Measurements from ENCODE around the gene FPR2.
"Not testable (repeated sequence)": the region's sequence is repeated elsewhere in the genome, so short reads cannot be mapped to it uniquely, and the experiment has no call there.

FPR2 gene

DNA sequence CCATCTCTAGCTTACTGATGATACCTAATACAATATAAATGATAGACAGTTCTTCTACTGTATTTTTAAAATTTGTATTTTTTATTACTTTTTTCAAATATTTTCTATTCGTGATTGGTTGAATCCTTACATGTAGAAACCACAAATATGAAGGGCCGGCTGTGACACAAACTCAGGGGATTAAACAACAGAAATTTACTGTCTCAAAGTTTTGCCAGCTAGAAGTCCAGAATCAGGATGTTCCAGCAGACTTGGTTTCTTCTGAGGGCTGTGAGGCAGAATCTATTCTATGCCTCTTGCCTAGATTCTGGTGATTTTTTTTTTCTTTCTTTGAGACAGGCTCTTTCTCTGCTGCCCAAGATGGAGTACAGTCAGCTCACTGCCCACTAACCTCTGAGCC, 23.1 kb upstream of the FPR2 start:
- intact Hi-C loops (cut with DNase I), result no loop called here
- DNase-seq, result no peak

DNA sequence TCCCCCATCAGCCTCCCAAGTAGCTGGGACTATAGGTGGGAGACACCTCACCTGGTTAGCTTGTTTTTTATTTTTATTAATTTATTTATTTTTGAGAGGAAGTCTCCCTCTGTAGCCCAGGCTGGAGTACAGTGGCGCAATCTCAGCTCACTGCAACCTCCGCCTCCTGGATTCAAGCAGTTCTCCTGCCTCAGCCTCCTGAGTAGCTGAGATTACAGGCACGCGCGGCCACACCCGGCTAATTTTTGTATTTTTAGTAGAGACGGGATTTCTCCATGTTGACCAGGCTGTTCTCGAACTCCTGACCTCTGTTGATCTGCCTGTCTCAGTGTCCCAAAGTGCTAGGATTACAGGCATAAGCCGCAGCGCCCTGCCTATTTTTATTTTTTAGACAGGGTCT, 22.5 kb upstream of the FPR2 start:
- DNase-seq; intact Hi-C loops (cut with DNase I): not testable (repeated sequence)

DNA sequence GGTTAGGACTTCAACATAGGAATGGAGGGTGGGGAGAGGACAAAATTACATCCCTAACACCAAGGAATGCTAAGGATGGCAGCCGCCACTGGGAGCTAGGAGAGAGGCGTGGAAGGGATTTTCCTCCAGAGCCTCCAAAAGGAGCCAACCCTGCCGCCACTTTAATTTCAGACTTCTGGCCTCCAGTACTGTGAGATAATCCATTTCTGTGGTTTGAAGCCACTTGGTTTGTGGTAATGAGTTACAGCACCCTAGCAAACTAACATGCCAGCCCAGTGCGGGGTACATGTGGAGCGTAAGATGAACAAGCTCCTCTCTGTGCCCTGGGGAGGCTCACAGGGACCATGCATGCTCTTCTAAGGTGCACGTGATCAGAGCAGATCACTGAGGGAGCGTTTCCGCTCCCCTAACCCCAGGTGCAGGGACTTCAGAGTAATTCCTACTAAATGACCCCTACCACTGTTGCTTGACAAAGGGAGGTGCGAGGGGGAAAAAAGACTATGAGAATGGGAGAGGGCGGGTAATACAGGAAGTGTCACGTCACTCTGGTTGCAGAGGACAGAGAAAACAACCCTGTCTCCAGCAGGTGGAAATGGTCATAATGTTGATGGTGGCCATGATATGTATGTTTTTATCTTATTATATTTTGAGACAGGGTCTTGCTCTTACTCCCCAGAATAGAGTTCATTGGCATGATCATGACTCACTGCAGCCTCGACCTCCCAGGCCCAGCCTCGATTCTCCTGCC, 21.3 kb upstream of the FPR2 start:
- intact Hi-C loops (cut with DNase I), result no loop called here
- no peak for DNase-seq

DNA sequence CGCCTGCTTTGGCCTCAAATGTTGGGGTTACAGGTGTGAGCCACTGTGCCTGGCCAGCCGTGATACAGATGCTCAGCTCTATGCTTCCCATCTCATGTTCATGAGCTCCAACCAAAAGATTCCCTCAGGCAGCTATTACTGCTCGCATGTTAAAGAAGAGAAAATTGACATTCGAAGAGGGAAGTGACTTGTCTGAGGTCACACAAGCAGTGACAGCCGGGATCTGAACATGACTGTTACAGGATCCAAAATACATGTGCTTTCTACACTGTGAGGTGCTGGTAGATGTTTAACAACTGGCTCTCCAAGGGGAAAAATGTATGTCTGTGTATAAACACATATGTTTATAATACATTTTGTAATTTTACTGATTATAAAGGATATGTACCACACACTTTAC, 20.6 kb upstream of the FPR2 start:
- DNase-seq, result no peak
- intact Hi-C loops (cut with DNase I), result no loop called here

DNA sequence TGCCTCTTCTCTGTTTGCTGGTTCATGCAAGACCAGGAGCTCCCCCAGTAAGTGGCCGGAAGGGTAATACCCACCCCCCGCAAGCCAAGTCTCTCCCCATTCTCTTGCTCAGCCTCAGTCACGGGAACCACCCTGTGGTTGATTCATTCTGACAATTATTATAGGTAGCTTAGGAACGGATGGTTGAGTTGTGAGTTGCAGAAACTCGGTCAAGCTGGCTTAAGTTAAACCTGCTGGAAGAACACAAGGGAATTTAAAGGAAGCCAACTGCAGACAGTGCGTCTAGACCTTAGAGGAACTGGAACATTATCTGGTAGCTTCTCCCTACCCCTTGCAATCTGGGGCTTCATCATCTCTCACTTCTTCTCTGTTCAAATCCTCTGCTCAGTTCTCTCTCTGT, 18.2 kb upstream of the FPR2 start:
- intact Hi-C loops (cut with DNase I), result no loop called here
- DNase-seq, result no peak

DNA sequence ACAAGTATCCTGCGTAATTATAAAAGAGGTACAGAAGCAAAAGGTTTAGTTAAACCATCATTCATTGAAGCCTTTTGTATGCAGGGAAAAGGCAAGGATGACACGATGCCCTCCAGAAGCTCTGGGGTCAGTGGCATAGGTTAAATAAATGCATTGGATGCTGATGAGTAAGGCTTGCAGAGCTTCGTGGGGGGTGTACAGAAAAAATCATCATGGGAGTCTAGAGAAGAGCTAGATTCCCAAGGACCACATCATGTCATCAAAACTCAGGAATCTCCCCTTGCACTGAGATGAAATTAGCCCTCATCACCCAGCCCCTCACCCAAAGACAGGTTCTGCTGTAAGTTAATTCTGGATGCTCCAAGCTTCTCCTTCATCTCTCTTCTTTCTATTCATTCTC, 17.6 kb upstream of the FPR2 start:
- no peak for DNase-seq
- intact Hi-C loops (cut with DNase I), result no loop called here

DNA sequence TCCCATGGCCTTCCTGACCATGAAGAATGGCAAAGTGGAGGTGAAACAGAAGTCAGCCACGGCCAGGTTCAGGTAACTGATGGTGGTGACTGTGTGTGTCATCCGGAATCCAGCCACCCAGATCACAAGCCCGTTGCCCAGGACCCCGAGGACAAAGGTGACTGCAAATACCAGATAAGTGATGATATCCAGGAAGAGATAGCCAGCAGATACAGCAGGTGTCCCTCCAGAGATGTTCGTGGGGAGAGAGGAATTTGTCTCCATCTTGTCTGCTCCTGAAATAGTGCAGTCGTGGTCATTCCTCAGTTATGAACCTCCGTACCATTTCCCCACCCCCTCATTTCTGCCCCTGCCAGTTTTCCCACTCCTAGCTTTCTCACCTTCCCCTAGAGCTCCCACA, 14.2 kb upstream of the FPR2 start:
- no peak for DNase-seq
- intact Hi-C loops (cut with DNase I), result no loop called here

DNA sequence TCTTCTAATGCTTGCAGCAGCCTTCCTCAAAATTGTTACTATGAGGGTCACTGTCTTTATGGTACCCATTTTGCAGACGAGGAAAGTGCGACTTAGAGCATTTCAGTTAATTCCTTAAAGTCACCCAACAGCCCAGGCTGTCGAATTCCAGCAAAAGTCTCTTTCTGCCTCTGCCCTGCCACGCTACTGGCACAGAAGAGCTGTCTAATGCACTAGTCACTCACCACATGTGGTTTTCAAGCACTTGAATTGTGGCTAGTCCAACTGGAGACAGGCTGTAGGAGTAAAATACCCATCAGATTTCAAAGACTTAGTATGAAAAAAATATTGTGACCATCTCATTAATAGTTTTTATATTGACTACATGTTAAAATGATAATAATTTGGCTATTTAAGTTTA, 11.0 kb upstream of the FPR2 start:
- intact Hi-C loops (cut with DNase I), result no loop called here
- no peak for DNase-seq

DNA sequence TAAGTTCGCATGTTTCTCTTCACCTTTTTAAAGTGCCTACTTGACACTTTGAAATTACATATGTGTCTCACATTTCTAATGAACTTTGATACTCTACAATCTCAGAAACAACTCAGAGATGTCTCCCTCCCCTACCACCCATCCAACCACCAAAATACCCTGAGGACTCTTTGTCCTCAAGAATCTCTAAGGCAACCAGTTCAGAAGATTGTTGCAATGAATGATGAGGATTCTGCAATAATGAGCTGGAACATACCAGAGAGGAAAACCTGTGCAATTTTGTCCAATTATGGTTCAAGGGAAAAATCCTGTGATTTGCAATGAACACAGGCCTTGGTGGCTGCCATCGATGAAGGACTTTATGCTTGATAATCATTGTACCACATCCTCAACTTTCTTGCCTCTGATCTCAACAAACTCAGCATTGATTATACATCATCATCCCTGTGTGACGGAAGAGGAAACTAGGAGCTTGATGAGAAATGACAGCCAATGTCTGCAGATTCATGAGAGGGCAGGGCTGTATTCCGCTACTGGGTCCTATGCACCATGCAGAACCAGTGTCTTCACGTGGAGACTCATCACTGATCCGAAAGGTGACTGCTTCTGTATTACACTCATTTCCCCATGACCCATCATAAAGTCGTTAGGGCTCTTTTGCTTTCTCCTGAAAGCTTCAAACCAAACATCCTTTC, 10.4 kb upstream of the FPR2 start:
- intact Hi-C loops (cut with DNase I), result no loop called here

DNA sequence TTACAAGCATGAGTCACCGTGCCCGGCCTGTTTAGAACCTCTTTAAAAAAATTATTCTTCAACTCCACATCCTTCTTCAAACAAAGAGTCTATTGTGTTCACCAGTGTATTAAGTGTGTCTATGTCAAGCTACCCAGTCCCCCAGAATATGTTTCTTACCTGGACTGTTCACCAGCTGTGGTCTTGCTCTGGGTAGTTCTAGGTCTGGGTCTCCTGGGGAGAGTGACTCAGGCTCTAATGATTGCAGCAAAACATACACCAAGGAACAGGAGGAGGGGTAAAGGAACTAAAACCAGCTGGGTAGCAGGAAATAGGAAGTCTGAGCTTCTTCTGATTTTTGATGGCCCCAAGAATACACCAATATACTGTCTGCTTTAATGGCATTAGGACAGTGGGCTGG, 9.3 kb upstream of the FPR2 start, which contains the start of gene FPR1:
FPR1 (minus strand) TSS at position 224 of the 400 bp plus-strand sequence. CDS start 4,884 bp downstream, outside the sequence.
- DNase-seq, result peak in 8 of 42 donors; percentile 8 to 25 (median 12)
- intact Hi-C loops (cut with DNase I), result no loop called here

More for the DNA sequence above, 10.4 kb upstream of the FPR2 start:
- DNase-seq, result no peak

DNA sequence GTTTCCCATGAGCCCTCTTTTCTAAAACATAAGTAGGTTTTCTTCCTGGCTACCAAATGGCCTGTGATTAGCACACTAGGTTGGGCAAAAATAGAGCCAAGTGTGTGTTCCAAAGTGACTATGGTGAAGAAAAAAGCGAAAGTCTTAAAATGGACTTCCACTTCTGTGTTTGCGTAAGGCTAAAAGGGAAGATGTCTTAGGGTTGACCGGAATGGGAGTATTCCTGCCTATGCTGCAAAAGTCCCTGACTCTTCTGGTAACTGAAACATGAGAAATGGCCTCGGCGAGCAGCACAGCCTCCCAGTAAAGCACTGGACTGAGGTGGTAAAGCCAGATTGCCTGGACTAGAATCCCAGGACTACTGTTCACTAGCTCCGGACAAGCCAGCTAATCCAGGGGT, 6.9 kb upstream of the FPR2 start:
- intact Hi-C loops (cut with DNase I), result no loop called here
- peak in 3 of 42 donors; percentile 10 to 16 (median 10) for DNase-seq

DNA sequence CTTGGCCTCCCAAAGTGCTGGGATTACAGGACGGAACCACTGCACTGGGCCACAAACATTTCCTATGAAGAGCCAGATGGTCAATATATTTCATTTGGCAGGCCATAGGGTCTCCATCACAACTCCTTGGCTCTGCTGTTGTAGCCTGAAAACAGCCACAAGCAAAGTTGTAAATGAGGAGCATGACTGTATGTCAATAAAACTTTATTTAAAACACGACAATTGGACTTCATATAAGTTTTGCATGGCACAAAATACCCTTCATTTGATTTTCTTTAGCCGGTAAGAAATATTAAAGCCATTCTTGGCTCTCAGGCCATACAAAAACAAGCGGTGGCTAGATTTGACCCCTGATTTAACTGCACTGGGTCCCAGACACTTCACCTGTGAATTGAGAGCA, 6.2 kb upstream of the FPR2 start:
- DNase-seq, result no peak
- intact Hi-C loops (cut with DNase I), result no loop called here

DNA sequence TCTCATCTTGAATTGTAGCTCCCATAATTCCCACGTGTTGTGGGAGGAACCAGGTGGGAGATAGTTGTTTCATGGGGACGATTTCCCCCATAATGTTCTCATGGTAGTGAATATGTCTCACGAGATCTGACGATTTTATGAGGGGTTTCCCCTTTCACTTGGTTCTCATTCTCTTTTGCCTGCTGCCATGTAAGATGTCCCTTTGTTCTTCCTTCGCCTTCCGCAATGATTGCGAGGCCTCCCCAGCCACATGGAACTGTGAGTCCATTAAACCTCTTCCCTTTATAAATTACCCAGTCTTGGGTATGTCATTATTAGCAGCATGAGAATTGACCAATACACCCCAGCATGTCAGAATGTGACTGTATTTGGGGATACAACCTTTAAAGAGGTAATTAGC, 5.4 kb upstream of the FPR2 start:
- DNase-seq, result no peak

DNA sequence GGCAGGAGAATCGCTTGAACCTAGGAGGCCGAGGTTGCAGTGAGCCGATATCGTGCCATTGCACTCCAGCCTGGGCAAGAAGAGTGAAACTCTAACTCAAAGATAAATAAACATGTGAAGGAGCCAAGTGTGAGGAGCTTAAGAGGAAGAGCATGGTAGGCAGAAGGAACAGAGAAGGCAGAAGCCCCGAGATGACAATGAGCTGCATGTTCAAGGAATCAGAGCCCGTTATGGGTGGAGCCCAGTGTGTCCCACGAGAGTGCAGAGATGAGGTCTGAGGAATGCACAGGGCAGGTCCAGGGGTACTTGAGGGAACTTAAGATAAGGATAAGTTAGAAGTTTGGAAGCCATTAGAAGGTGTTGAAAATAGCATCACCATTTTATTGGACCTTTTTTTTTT, 716 bp downstream of the FPR2 start:
- DNase-seq, result no peak
- intact Hi-C loops (cut with DNase I), result no loop called here

More for the DNA sequence above, 5.4 kb upstream of the FPR2 start:
- intact Hi-C loops (cut with DNase I), result no loop called here

DNA sequence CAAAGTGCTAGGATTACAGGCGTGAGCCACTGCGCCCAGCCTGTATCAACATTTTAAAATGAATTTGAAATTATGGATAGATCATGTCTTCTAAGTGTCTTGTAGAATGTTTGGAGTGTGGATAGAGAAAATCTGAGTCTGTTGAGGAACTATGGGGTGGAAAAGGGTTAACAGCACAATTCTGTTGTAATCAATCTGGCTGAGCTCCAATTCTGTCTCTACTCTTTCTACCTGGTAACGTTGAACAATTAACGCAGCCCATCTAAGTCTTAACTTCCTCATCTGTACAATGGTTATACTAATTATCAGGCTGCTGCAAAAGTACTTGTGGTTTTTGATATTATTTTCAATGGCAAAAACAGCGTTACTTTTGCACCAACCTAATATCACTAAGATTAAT, 4.1 kb downstream of the FPR2 start:
- intact Hi-C loops (cut with DNase I), result no loop called here
- no peak for DNase-seq

DNA sequence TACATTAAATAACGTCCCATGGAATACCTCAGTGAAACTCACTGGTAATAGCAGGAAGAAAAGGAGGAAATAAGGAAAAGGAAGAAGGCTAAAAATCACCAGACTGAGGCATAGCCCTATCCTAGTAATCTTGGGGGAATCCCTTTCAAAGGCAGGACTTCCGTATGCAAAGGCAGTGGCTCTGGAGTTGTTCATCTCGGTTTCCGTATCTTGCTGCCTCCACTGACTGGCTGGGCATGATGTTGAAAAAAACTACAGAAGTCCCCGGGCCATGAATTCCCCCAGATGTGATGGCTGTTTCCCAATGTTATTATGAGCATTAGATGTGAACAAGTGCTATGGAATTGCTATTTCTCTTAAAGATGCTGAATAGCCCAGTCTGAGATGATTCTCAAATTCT, 5.5 kb downstream of the FPR2 start:
- intact Hi-C loops (cut with DNase I), result no loop called here
- DNase-seq, result no peak

DNA sequence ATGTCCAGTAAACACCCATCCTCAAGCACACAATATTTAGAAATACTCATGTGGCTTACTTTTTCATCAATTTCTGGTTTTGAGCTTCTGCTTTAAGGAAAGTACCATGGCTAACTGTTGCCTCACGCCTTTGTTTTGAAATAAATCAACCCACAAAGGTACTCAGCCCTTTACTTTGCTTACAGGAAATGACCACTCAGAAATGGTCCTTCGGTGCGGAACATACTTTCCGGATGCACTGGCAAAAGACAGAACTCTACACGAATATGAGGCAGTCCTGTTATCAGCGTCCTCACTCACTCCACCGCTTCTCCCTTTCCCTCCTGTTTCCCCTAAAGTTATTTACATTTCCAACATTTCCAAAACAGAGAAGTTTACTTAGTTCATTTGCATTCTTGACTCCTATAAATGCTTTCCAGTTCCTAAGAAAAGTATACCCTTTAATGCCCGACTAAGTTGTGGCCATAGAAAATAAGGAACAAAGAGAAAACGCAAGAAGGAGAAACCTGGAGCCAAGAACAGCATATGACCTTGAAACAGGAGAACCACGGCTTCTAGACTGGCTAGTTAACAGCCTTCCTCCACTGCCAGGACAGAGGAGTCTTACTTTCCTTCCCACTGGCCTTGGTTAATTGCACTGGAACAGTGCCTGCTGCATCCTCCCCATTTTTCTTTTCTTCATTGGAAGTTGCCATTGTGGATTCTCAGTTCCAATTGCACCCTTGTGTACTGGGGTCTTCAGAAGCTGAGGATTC, 10.6 kb downstream of the FPR2 start:
- peak in 3 of 42 donors; percentile 20 to 30 (median 25) for DNase-seq
- intact Hi-C loops (cut with DNase I), result no loop called here

DNA sequence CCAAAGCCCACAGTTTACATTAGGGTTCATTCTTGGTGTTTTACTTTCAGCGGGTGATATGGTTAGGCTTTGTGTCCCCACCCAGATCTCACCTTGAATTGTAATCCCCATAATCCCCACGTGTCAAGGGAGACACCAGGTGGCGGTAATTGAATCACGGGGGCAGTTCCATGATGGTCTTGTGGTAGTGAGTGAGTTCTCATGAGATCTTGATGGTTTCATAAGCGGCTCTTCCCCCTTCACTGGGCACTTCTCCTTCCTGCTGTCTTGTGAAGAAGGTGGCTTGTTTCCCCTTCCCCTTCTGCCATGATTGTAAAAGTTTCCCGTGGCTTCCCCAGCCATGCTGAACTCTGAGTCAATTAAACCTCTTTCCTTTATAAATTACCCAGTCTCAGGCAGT, 12.0 kb downstream of the FPR2 start:
- intact Hi-C loops (cut with DNase I), result no loop called here

DNA sequence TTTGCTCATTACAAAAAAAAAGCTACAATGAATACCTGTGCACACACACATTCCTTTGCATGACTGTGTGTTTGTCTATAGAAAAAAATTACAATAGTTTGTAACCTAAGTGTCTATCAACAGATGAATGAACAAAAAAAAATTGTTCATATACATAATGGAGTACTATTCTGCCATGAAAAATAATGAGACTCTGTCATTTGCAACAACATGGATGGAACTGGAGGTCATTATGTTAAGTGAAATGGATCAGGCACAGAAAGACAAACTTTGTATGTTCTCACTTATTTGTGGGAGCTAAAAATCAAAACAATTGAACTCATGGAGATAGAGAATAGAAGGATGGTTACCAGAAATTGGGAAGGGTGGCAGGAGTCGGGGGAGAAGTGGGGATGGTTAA, 15.6 kb downstream of the FPR2 start:
- DNase-seq; intact Hi-C loops (cut with DNase I): not testable (repeated sequence)

More for the DNA sequence above, 12.0 kb downstream of the FPR2 start:
- no peak for DNase-seq
